ENCODE results near the gene NPAS3.

The NPAS3 gene

DNA sequence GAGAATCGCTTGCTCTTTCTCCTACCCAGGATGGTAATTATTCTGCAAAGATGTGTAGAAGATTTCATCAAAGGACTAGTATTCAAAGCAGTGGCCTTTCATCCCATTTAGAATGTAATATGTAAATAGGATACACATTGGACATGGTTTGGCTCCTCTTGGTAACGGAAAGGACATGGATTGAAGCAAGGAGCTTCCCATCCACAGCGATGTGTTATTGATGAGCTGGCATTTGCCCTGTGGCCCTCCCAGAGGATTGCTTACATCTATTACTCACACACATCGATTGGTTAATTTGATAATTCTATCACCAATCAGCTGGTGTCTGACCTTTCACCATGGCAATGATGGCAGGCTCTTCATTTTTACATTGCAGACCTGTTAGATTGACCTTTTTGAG, 553.8 kb downstream of the NPAS3 start:
- DNase-seq: no peak

- DNase-seq: no peak
Measured at GRCh38 chr14:33493266-33493665, 554.6 kb downstream of the NPAS3 start.

DNA sequence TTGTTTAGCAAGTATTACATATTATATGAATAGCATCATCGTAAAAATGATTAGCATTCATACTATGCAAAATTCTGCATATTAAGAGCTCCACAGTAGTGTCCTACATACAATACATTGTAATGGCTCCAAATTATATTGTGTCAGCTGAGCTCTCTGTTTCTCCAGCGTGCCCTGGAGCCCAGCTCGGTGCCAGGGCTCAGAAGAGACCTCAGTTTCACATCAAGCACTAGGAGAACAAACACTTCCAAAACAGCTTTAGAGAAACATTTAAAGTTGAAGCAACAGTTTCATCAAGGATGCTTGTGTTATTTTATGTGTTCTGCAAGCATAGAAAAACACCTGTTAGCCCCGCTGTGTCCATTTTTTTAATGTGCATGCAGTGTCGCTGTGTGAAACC, 555.3 kb downstream of the NPAS3 start:
- no peak for DNase-seq

DNA sequence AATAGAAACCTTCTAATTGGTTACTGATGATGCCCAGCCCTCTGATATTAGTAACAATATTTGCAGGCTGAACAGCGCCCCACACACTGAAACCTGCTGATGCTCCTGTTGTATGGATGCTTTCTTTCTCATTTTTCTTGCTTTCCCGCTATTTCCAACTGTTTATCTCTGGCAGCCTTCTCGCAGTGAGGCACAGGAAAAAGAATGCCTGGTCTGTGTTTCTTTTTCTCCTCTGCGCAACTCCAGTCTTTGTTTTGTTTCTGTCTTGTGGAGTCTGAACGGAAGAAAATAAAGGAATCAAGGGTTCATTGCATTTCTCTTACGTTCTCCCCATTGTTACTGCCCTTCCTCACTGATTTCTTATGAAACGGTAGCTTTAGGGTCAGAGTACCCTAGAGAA, 561.0 kb downstream of the NPAS3 start:
- no peak for DNase-seq

DNA sequence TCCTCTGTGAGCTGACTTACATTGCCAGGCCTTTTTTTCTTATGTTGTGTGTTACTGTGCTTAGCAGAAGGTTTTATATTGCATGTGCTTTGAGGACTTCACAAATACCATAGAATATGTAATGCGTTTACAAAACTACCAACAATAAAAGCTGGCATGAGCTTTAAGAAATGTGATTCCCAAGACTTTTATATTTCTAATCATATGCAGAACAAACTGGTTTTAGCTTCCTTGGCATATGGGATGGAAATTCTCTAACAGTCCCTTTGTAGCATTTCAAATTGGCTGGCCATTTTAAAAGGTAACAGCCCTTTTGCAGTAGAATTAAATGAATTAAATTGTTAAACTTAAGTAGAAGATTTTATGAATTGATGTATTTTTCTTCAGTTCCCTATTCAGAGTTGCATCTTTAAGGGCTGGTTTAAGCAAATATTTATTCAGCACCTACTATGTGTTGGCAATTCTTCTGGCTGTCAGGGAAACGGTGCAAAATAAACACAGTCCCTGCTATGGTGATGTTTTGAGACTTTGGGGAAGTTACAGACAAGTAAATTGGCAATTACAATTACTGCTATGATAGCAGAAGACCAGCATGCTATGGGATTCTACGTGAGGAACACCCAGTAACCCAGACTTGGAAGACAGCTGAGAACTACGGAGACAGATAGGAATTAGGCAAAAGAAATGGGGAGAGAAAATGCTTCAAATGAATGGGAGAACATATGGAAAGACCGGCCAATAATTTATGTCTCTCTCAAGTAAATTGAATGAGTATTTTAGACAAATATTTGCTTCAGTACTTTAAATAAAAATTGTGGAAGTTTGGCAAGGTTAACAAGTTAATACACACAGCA, 565.8 kb downstream of the NPAS3 start:
- DNase-seq: no peak

DNA sequence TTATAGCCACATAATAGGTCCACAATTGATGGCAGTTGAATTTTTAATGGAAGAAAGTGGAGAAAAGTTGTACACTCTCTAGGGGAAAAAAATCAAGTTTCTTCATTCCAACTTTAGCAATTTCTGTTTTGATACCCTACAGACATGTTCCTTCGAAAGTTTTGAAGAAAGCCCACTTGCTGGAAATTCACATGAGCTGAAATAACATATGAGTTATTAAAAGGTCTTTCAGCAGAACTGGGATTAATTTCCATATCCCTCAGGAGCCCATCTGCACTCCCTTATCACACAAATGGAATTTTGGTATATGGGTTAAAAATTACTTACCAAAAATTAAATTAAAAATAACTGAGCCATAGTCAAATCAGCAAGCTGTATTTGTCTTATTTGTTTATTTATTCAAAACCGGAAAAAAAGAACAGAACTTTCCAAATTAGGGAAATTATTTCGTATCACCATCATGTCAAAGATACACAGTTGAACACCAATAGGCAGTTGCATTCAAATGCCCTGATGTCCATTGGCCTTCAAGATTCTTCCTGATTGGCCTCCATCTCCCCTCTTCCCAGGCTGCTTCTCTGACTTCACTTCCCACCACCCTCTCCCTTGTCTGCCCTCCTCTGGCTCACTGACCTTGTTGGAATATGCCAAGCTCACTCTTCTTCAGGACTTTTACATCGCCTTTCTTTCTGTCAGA, 566.7 kb downstream of the NPAS3 start:
- DNase-seq: no peak

- no peak for DNase-seq
Measured at GRCh38 chr14:33505963-33506329, 567.3 kb downstream of the NPAS3 start.

DNA sequence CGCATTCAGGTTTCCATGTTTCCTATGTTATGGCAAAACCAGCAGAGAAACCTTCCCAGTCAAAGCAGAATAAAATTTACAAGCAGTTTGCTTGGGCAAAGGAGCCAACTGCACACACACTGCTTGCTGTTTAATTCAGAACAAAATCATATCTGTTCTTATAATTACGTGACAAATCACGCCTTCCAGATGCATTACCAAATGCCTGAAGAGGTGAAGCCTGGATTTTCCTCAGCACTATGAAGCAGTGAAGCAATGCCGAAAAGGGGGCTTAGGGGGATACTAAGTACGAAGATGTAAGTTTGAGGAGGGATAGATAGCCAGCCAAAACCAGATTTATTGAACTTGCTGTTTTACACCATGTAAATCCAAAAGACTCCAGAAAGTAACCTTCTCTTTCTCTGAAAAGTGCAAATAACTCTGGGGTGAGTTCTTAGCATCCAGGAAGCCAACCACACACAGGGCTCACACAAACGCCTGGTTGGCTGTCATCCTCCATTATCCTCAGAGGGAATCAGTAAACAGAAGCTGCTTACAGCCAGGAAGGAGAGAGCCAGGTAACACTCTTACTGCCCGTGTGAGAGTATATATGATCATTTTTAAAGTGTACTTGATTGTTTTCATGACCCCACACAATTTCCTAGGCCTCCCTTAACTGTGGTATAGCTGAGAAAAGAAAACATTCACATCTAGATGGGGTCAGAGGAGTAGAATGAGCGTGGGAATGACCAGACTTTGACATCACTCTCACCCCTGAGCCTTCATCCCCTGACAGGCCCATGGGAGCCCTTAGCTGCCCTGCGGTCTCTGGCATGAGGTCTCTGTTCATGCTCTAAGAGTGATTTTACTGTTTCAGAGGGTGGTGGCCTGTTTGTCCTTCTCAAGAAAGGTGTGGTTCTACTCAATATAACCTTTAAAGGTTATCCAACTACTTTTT, 569.7 kb downstream of the NPAS3 start:
- no peak for DNase-seq

DNA sequence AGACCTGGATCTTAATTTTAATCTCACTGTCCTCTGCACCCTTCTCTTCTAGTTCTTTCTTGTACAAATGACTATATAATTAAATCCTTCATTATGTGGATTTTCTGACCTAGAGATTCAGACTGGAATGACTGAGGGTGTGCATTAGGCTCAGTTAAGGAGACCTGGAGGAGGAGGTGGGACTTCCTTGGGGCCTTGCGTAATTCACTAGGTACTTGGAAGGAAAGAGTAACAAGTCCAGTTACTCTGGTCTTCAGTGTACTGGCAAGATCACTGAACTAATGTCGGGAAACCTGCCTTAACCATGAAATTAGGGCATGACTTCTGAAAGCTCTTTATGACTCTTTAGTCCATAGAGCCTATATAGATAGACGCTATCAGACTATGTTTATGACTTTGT, 570.8 kb downstream of the NPAS3 start:
- DNase-seq: no peak

DNA sequence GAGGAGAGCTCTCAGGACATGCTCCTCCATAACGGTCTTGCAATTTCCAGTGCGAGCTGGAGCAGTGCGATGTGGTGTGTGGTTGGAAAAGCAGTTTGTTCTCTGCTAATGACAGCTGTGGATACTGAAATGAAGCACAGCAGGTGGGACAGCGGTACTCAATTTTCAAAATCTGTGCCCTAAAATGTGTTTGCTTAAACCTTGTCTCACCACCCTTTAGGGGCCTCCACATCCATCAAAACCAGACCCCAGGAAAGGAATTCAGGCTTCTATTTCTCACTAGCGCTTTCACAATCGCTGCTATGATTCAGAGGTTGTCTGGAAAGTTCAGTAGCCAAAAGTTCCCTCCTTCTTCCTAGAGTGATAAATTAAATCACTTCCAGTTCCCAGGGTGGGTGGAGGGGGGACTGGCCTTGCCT, 571.4 kb downstream of the NPAS3 start:
- DNase-seq: no peak

- DNase-seq: no peak
Measured at GRCh38 chr14:33510991-33511390, 572.3 kb downstream of the NPAS3 start.

DNA sequence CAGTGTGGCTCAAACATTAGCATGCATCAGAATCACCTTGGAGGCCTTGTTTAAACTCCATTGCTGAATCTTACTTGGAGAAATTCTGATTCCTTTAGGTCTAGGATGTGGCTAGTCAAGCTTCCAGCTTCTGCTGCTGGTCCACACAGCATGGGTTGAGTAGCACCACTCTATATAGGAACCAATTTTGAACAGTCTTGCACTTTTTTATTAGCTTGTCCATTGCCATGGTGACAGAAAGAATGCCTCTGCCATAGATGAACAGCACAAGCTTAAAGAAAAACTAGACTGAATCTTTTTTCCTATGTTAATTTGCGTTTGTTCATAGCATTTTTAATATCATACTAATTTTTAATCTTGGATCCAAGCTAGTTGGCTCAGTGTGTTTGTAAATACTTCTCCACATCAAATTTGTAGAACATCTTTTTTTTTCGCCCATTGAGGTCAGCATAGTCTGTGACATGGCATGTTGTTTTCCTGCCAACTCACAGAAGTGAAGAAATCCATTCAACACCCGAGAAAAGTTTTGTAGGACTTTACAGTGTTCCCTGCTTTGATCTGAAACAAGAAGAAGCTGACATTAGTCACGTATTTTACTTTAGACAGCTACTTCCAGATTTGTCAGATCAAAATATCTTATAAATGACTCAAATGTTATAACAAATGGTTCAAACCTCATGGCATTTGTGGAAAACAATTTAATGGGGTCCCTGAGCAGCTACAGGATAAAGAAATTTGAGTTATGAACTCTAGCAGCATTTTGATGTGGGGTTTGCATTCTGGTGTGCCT, 573.4 kb downstream of the NPAS3 start:
- DNase-seq: no peak

- no peak for DNase-seq
Measured at GRCh38 chr14:33515441-33515840, 576.8 kb downstream of the NPAS3 start.

- no peak for DNase-seq
Measured at GRCh38 chr14:33515899-33516298, 577.2 kb downstream of the NPAS3 start.

DNA sequence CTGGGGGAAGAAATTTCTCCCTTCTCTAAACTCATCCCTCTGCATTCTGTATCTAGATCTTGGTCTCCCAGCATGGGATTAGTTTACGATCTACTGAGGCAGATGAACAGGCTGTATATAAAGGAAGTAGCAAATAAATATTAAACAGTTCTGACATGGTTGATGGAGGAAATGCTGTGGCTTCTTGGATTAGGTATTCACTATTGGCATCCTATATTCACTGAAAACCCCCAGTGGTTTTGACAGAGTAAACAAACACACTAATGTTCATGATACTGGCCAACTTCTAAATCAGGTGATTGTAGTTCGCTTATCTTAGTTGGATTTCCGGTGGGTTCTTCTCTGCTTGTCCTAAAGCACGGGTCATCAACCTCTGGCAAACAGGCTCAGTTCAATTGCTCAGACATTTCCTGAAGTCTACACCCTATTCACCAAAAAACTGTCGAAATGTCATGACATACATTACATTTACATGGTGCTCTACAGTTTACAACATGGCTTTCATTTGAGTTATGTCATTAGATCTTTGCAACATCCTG, 578.3 kb downstream of the NPAS3 start:
- DNase-seq: no peak

DNA sequence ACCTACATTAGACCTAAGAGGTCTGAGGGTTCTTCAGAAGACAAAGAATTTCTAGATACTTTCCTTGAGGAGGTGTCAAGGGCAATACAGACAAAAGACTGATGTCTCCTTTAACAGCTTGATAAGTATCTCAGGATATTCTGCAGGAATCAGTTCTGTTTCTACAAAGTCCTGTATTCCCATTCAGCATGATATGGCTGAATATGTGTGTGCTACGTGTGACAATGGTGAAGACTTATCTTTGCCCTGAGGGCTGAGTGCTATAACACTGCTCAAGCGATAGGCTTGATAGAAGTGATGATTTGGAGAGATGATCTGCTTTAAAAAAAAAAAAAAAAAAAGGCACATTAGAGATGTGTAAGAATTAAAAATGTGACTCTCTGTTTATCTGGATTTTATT, 582.5 kb downstream of the NPAS3 start:
- DNase-seq: no peak

DNA sequence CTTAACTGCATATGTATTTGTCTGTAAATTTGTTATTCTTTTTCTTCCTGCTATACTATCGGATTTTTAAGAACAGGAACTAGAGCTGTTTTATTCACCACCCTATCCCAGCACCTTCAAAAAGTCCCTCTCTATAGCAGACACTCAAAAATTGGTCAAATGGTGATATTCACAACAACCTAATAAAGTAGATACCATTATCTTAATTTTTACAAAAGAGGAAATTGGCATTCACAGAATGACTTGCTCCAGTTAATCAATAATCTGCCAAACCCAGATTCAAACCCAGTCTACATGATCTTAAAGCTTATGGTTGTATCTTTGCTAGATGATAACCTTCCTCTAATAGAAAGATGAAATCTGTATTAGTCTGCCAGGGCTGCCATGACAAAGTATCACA, 585.6 kb downstream of the NPAS3 start:
- no peak for DNase-seq

- DNase-seq: no peak
Measured at GRCh38 chr14:33525626-33526025, 586.9 kb downstream of the NPAS3 start.

DNA sequence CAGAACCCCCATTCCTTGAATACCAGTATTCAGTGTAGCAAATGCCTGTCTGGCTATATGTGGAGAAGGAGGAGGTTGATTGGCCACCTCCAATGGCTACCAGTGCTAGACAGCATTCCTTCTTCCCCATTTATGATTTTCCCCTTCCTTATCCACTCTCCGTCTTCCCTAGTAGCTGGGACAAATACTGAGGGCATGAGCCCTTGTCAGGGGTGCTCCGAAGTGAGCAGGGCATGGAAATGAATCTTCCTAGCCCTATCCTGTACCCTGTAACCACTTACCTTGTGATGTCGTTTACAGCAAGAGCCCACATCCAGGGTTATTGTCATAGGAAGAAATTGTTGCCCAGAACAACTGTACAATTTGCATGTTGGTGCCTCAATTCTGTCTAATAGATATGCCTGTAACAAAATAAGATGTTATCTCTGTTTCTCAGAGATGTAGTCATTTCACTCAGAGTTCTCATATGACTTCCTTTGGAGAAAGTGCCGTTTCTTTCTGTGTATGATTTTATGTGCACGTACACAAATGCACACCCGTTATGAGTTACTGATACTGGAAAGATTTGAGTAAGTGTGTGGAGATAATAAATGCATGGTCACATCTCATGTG, 588.5 kb downstream of the NPAS3 start:
- DNase-seq: no peak

DNA sequence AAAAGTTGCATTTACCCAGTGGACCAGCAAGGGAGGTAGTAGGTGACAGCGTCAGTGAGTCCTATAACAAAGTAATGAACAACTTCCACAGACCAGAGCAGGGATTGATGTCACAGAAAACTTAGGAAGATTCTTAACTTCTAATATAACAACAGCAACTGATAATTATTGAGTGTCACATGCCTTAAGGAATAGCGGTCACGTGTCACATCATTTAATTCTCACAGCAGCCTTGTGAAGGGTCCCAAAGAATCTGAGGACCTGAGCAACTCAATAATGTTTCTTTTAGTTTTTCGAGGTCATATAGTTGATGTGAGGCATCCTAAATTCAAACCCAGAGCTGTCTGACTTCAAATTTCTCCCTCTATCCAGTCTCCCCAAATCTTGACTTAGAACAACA, 590.0 kb downstream of the NPAS3 start:
- no peak for DNase-seq
